IMR-90 (cell line): ENCODE measurements around the gene MED12L.

Experiments used
- CEBPB ChIP-seq: IDR thresholded peaks from 2 replicates; pipeline ENCODE4 v1.6.1; 2012; ENCODE audit warnings: low read depth, low read length, improper control_type of control experiment
- CTCF ChIP-seq: conservative IDR thresholded peaks from 2 replicates; pipeline ENCODE4 v1.5.1; 2012; ENCODE audit warnings: mild to moderate bottlenecking, low read depth, low read length, improper control_type of control experiment
- ELK1 ChIP-seq: fragments of 150-350 bp; IDR thresholded peaks from 2 replicates; pipeline ENCODE4 v1.6.1; 2016; ENCODE audit warnings: low read depth, mild to moderate bottlenecking, low read length, moderate library complexity, borderline replicate concordance
- MAFK ChIP-seq: IDR thresholded peaks from 2 replicates; pipeline ENCODE4 v1.6.1; 2012; ENCODE audit warnings: low read depth, low read length, improper control_type of control experiment
- POLR2A ChIP-seq: IDR thresholded peaks from 2 replicates; pipeline ENCODE4 v1.6.1; 2012; ENCODE audit warnings: mild to moderate bottlenecking, low read depth, low read length
- RAD21 ChIP-seq: IDR thresholded peaks from 2 replicates; pipeline ENCODE4 v1.6.1; 2012; ENCODE audit warnings: low read length, improper control_type of control experiment
- RFX5 ChIP-seq: IDR thresholded peaks from 2 replicates; pipeline ENCODE4 v1.8.0; 2012; ENCODE audit warnings: low read depth, mild to moderate bottlenecking, low read length, moderate library complexity
- SMC3 ChIP-seq: fragments of 150-350 bp; IDR thresholded peaks from 2 replicates; pipeline ENCODE4 v1.6.1; 2016; ENCODE audit warnings: low read depth, mild to moderate bottlenecking, antibody characterized with exemption, low read length, moderate library complexity

GRCh38 chr3:151318991-151319390 lies 233.5 kb downstream of the MED12L start:
- TF ChIP-seq CTCF (no peak), RFX5 (no peak), POLR2A (no peak), RAD21 (no peak), ELK1 (no peak), SMC3 (no peak), MAFK (no peak), CEBPB (no peak)
